Epithelial cell of proximal tubule (primary cell): ENCODE measurements around the gene KRTAP5-8. TPM values are rescaled to one million over a fixed set of nuclear protein-coding genes. Genes with fewer than 3 reads are reported as not detected.
"Not testable (repeated sequence)": the region's sequence is repeated elsewhere in the genome, so short reads cannot be mapped to it uniquely, and the experiment has no call there.

ENCODE experiments used
- DNase-seq: peaks from one replicate; pipeline ENCODE4 v3.0.0-alpha.2; 2011; ENCODE audit warnings: low read depth
- H3K4me3 ChIP-seq: 2 replicates; pipeline ENCODE4 v1.5.1; 2011; ENCODE audit warnings: low read depth, mild to moderate bottlenecking, low read length
- total RNA-seq: library from RNA; depleted of rRNA; stranded (reverse); fragments of >200 nt; gene quantifications from 2 replicates; pipeline ENCODE4 v1.2.3, GENCODE V29; 2015
- TF ChIP-seq, protein P1 (sequence below): conservative IDR thresholded peaks from 2 replicates; pipeline ENCODE4 v1.5.1; 2012; ENCODE audit warnings: low read depth, mild to moderate bottlenecking, low read length

KRTAP5-8 gene
- total RNA-seq, 1 donor from 2014 or later = not detected

DNA sequence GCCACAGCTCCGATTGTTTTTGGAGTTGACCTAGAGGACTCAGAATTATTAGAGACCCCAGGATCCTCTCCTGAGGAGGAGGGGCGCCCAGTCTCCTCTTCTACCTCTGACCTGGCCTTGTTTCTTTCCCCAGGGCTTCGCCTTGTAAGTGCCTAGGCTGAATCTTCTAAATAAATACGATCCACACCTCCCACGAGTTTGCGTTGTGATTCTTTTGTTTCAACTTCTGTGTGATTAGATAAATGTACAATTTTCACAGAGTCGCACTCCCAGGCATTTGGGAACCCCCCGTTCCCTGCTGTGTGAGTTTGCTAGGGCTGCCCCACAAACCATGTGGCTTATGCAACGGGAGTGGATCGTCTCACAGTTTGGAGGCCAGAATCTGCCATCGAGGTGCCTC lies 1.2 kb downstream of the KRTAP5-8 start:
- TF ChIP-seq, protein P1, sequence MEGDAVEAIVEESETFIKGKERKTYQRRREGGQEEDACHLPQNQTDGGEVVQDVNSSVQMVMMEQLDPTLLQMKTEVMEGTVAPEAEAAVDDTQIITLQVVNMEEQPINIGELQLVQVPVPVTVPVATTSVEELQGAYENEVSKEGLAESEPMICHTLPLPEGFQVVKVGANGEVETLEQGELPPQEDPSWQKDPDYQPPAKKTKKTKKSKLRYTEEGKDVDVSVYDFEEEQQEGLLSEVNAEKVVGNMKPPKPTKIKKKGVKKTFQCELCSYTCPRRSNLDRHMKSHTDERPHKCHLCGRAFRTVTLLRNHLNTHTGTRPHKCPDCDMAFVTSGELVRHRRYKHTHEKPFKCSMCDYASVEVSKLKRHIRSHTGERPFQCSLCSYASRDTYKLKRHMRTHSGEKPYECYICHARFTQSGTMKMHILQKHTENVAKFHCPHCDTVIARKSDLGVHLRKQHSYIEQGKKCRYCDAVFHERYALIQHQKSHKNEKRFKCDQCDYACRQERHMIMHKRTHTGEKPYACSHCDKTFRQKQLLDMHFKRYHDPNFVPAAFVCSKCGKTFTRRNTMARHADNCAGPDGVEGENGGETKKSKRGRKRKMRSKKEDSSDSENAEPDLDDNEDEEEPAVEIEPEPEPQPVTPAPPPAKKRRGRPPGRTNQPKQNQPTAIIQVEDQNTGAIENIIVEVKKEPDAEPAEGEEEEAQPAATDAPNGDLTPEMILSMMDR = no peak
- DNase-seq = no peak

DNA sequence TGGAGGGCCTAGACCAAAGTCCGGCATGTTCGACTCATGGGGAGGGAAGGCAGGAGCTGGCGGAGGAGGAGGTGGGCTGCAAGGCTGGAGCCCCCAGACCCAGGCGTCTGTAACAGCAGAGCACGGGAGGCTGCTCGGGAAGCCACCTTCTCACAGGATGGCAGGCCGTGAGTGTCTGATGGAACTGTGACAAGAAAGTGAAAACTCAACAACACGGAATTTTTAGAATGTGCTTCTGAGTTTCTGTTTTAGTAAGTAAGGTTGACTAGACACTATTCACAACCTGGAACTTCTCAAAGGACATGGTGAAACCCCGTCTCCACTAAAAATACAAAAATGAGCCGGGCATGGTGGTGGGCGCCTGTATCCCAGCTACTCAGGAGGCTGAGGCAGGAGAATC lies 2.1 kb downstream of the KRTAP5-8 start:
- H3K4me3 ChIP-seq, DNase-seq: not testable (repeated sequence)

More for the DNA sequence above, 1.2 kb downstream of the KRTAP5-8 start:
- H3K4me3 ChIP-seq = no peak overlapping the region

DNA sequence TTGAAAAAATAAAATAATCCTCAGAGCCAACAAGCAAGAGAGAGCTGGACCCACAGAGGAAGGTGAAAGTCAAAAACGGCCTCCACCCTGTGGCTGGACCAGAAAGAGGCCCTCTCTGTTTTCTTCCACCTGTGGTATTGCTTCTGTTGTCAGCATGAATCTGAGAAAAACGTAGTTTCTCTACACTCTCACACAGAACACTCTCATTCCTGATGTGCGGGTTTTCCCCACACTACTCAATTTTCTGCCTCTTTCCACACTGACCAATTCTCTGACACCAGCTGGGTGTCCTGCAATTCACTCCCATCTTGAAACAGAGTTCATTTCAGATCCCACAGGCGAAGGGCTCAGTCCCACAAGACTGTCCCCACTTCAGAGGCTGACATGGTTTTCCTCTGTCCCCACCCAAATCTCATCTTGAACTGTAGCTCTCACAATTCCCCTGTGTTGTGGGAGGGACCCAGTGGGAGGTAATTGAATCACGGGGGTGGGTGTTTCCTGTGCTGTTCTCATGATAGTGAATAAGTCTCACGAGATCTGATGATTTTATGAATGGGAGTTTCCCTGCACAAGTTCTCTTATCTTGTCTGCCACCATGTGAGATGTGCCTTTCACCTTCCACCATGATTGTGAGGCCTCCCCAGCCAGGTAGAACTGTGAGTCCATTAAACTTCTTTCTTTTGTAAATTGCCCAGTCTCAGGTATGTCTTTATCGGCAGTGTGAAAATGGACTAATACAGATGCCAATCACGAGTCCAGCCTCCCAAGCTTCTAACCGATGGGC lies 2.9 kb downstream of the KRTAP5-8 start:
- not testable (repeated sequence) for DNase-seq, H3K4me3 ChIP-seq

DNA sequence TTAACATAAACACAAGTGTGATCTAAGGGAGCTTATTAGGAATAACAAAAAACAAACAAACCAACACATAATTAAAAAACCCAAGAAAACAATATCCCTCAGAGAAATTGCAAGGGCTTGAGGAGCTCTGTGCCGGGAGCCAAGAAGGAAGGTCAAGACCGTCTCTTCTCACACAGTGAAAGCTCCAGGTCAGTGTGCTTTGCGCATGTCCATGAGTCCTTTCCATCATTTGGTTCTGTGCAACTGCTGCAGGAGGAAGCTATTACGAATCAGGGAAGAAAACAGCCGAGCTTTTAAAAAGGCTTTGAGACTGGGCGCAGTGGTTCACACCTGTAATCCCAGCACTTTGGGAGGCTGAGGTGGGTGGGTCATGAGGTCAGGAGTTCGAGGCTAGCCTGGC lies 4.6 kb downstream of the KRTAP5-8 start:
- no peak overlapping the region for H3K4me3 ChIP-seq
- DNase-seq = no peak
- TF ChIP-seq, protein P1 = no peak

DNA sequence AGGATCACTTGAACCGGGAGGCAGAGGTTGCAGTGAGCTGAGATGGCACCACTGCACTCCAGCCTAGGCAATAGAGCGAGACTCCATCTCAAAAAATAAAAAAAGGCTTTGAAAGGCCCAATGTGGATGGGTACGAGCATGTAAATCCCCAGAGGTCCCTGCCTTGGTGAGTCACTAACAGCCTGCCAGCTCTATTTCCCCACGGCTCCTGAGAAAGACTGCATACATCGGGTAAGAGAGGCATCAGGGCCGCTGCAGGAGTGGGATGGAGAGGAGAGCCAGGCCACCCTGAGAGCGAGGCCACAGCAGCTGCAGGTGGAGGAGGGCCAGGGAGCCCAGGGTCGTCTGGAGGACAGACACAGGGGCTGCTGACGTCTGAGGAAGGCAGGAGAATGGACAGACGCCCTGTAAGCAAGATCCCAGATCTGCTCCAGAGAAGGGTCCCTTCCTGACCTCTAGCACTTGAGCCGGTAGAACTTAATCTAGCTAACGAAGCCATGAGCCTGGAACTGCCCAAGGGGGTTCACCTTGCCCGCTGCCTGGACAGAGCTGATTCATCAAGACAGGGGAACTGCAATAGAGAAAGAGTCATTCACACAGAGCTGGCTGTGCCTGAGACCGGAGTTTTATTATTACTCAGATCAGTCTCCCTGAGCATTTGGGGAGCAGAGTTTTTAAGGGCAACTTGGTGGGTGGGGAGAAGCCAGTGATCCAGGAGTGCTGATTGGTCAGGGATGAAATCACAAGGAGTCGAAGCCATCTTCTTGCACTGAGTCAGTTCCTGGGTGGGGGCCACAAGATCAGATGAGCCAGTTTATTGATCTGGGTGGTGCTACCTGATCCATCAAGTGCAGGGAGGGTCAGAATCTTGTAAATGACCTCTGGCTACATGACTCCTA lies 5.3 kb downstream of the KRTAP5-8 start:
- DNase-seq = no peak
- TF ChIP-seq, protein P1 = no peak
- H3K4me3 ChIP-seq = no peak overlapping the region

DNA sequence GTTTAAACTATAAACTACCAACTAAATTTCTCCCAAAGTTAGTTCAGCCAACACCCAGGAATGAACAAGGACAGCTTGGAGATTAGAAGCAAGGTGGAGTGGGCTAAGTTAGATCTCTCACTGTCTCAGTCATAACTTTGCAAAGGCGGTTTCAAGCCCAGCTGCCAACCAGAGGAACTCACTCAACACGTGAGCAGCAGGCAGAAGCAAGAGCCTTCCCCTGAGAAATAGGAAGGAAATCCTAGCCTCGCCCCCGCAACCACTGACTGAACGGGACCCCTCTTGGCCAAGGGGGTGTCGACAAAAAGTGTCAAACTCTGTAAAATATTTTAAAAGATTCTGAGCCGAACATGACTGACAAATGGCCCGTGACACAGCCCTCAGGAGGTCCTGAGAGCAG lies 6.0 kb downstream of the KRTAP5-8 start:
- TF ChIP-seq, protein P1 = no peak

DNA sequence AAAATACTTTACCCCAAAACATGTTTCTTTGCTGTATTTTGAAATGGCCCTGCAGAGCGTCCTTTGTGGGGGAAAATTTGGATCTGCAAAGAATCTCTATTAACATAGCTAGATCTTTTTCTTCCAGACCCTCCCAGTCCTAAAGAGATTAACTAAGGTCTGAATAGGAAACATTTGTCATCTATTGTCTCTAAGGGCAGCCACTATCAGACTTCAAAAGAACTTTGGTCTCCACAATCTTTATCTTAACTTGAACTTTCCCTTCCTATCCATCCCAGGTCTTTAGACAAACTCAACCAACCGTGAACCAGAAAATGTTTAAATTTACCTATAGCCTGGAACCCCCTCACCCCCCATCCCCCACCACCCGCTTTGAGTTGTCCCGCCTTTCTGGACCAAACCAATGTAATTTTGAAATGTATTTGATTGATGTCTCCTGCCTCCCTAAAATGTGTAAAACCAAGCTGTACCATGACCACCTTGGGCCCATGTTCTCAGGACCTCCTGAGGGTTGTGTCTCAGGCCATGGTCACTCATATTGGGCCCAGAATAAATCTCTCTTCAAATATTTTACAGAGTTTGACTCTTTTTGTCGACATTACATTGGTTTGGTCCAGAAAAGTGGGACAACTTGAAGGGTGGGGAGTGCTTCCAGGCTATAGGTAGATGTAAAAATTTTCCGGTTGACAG lies 6.8 kb downstream of the KRTAP5-8 start:
- no peak for DNase-seq
- TF ChIP-seq, protein P1 = no peak
- no peak overlapping the region for H3K4me3 ChIP-seq

More for the DNA sequence above, 6.0 kb downstream of the KRTAP5-8 start:
- H3K4me3 ChIP-seq = no peak overlapping the region
- no peak for DNase-seq
